NCI-H2196 treated with DMSO at 0.1 percent for 48 hours (cell line): ENCODE measurements around the gene RTL10.

Source experiments
- DNase-seq: peaks from one replicate; lab custom pipeline; 2025; ENCODE audit not compliant: unreplicated experiment; lab: John Stamatoyannopoulos, UW

Gene RTL10

GRCh38 chr22:19854778-19855503, at the start of gene RTL10, which contains the start of gene GNB1L:
RTL10 (minus strand) TSS chr22:19854874; CDS start chr22:19852261, 2,613 bp downstream.
GNB1L (minus strand) TSS chr22:19854874; CDS start chr22:19821355, 33,519 bp downstream.
- peak; percentile 76 for DNase-seq

- DNase-seq, result no peak
These were observed 49.6 kb upstream of the RTL10 start for GRCh38 chr22:19904174-19904856.

GRCh38 chr22:19903513-19903912, 48.8 kb upstream of the RTL10 start:
- DNase-seq, result no peak

GRCh38 chr22:19903031-19903430, 48.4 kb upstream of the RTL10 start:
- no peak for DNase-seq

- DNase-seq, result no peak
These were observed 47.6 kb upstream of the RTL10 start for GRCh38 chr22:19902245-19902715.

GRCh38 chr22:19901577-19902244, 47.0 kb upstream of the RTL10 start:
- no peak for DNase-seq

GRCh38 chr22:19900707-19901436, 46.2 kb upstream of the RTL10 start:
- DNase-seq, result no peak

- no peak for DNase-seq
These were observed 44.3 kb upstream of the RTL10 start for GRCh38 chr22:19898831-19899567.

- no peak for DNase-seq
These were observed 43.5 kb upstream of the RTL10 start for GRCh38 chr22:19898145-19898544.

GRCh38 chr22:19897726-19898125, 43.1 kb upstream of the RTL10 start:
- DNase-seq, result no peak

GRCh38 chr22:19896665-19897355, 42.1 kb upstream of the RTL10 start:
- no peak for DNase-seq

- DNase-seq, result no peak
These were observed 40.6 kb upstream of the RTL10 start for GRCh38 chr22:19895160-19895849.

GRCh38 chr22:19893363-19893762, 38.7 kb upstream of the RTL10 start:
- DNase-seq, result no peak

GRCh38 chr22:19892925-19893324, 38.3 kb upstream of the RTL10 start:
- no peak for DNase-seq

- no peak for DNase-seq
These were observed 37.7 kb upstream of the RTL10 start for GRCh38 chr22:19892257-19892879.

- DNase-seq, result no peak
These were observed 36.9 kb upstream of the RTL10 start for GRCh38 chr22:19891317-19892256.

- DNase-seq, result no peak
These were observed 36.0 kb upstream of the RTL10 start for GRCh38 chr22:19890502-19891316.
